Measurements from ENCODE around the gene ZNF320.
"Not testable (repeated sequence)": the region's sequence is repeated elsewhere in the genome, so short reads cannot be mapped to it uniquely, and the experiment has no call there.

Gene ZNF320

DNA sequence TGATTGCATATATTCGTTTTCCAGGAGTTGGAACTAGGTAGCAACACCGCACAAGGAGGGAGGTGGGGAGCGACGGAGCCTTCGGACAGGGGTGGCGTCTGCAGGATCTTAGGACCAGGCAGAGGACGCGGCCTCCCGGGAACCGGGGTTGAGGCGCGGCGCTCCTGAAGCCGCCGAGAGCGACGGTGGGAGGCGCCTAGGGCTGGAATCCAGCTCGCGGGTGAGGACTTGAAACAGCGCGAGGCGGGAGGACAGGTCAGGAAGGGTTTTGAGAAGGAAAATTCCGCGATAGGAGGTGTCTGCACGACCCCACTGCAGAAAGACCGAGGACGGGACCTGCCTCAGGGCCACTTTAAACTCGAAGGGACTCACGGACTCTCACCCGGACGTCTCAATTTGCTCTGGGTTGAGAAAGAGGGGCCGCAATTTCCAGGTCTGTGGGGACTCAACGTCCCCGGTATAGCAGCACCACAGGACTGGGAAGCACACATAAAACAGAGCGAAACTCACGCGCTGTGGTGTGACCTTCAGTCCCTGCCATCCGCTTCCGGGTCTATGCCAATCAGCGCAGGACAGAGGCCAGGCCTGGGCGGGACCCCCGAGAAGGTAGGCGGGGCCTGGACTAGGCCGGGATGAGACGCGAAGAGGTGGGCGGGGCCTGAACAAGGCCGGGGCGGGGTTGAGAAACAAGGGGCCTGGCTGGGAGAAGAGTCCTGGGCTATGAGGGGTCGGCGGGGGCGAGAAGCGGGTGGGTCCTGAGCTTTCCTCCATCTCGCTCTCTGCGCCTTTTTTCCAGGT lies at the start of gene ZNF320:
Gene ZNF320, minus strand, starts transcription at position 498 of the 798 bp plus-strand sequence. CDS start 7,380 bp downstream, outside the sequence.
- no peak for DNase-seq

DNA sequence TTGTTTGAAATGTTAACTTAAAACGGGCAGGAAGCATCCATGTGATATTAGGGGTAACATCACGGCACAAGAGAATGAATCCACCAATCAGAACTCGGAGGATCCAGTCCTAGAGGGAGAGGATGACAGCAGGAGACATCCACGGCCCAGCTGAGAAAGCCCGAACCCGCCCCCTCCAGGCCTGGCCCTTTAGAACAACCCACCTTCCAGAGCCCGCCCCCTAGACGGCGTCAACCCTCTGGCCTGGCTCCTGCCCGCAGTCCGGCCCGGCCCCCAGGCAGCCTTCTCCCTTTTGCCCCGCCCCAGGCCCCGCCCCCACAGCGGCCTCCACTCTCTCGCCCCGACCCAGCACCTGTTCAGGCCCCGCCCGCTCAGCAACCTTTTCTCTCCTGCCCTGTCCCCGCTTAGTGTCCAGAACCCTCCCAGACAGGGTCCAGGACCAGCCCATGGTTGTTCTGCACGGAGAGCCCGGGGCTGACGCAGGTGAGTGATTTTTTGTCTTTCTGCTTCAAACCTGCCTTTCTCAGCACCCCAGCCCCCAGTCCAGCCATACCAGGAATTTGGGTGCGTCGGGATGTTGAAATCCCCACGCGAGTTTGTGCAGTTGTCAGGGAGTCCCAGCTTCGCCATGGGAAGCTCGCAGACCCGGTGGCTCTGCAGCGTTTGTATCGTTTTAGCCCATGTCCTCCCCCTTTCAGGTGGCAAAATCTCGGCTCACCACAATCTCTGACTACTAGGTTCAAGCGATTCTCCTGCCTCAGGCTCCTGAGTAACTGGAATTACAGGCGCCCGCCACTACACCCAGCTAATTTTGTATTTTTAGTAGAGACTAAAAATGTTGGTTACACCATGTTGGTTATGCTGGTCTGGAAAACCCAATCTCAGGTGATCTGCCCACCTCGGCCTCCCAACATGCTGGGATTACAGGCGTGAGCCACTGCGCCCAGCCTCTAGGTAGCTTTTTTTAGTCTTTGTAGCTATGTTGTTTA lies 49.2 kb upstream of the ZNF320 start:
- DNase-seq: no peak

- no peak for DNase-seq
Observed at GRCh38 chr19:52945652-52946321, 48.4 kb upstream of the ZNF320 start.

GRCh38 chr19:52944703-52945493 lies 47.5 kb upstream of the ZNF320 start:
- not testable (repeated sequence) for DNase-seq

DNA sequence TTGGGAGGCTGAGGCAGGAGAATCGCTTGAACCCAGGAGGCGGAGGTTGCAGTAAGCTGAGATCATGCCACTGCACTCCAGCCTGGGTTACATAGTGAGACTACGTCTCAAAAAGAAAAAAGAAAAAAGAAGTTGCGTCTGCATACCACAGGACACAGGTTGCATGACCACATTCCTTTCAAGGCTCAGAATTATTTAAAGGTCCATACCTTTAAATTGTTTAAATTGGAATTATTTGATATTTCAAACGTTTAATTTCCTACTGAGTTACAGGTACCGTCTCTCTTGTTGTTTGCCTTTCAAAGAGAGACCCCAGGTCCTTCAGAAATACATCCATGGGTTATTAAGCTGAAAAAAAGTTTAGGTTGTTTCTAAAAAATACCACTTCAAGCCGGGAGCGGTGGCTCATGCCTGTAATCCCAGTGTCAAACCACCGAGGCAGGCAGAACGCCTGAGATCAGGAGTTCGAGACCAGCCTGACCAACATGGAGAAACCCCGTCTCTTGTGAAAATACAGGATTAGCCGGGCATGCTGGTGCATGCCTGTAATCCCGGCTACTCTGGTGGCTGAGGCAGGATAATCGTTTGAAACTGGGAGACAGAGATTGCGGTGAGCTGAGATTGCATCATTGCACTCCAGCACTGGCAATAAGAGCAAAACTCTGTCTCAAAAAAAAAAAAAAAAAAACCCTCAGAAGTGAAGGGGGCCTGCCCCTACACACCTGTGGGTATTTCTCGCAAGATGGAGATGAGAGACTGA lies 46.6 kb upstream of the ZNF320 start:
- no peak for DNase-seq

DNA sequence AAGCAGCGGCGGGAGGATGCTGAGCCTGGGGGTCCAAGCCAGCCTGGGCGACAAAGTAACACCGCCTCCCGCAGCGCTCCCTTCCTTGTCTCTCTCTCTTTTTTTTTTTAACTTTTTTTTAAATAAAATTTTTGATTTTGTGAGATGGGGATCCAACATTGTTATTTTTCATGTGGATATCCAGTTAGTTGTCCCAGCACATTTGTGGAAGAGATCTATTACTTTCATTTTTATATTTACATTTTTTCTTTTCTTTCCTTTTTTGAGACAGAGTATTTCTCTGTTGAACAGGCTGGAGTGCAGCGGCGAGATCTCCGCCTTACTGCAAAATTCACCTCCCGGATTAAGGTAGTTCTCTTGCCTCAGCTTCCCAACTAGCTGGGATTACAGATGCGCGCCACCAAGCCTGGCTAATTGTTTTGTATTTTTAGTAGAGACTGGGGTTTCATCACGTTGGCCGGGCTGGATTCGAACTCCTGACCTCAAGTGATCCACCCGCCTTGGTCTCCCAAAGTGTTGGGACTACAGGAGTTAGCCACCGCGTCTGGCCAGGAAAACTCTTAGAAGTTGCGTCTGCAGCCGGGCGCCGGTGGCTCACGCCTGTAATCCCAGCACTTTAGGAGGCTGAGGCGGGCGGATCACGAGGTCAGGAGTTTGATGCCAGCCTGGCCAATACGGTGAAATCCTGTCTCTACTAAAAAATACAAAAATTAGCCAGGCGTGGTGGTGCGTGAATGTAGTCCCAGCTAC lies 45.9 kb upstream of the ZNF320 start:
- no peak for DNase-seq

DNA sequence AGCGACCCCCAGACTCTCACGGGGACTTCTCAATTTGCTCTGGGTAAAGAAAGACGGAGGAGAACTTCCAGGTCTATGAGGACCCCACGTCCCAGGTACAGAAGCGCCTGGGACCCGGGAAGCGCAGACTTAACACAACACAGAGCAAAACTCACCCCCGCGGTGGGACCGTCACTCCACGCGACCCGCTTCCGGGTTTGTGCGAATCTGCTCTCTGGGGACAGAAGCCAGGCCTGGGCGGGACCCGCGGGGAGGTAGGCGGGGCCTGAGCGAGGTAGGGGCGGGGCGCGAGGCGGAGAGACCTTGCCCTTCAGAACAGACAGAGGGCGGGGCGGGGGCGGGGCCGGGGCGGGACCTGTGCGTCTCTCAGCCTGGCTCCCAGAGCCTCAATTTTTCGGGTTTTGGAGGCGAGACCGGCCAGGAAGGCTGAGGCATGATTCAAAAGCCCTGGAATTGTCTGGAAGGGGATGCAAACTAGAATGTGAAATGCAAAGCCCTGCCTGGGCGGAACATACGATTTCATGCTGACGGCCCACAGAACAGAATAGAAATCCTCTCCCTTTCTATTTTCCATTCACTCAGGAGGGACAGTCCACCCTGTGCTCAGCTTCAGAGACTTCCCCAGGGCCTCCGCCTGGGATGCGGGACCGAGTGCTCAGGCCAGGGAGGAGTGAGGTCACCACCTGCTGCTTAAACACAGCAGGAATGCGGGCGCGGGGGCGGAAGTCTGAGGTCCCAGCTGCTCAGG lies 45.1 kb upstream of the ZNF320 start:
- no peak for DNase-seq

DNA sequence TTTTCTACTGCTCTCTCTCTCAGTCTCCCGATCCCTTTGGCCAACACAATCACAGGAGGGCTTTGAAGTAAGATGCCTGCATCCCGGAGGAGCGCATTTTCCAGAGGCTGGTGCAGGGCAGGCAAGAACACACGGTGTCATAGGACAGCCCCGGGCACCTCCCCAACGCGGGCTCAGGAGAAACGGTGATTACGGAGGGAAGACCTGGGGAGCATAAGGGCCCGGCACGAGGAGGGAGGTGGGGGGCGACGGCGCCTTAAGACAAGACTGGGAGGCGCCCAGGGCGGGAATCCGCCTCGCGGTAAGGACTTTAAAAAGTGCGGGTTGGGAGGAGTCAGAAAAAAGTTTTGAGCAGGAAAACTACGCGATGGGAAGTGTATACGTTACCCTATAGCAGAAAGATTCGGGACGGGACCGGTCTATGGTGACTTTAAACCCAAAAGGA lies 44.5 kb upstream of the ZNF320 start:
- DNase-seq: no peak

DNA sequence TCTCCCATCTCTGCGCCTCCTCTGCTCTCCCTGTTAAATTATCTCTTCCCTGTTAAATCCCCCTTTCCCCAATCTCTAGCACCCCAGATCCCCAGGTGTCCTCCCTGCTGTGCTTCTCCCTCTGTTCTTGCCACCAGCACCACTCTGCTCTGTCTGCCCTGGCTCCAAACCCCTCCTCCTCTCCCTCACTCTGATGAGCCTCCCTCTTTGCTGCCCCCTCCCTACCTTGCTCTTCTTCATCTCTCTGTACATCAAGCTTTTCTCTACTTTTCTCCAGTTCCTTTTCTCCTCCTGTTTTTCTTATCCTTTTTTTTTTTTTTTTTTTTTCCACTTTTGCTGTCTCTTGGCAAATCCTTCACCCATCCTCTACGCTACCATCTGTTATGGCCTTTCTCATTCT lies 44.1 kb upstream of the ZNF320 start:
- DNase-seq: not testable (repeated sequence)

- not testable (repeated sequence) for DNase-seq
Observed at GRCh38 chr19:52940905-52941304, 43.5 kb upstream of the ZNF320 start.

DNA sequence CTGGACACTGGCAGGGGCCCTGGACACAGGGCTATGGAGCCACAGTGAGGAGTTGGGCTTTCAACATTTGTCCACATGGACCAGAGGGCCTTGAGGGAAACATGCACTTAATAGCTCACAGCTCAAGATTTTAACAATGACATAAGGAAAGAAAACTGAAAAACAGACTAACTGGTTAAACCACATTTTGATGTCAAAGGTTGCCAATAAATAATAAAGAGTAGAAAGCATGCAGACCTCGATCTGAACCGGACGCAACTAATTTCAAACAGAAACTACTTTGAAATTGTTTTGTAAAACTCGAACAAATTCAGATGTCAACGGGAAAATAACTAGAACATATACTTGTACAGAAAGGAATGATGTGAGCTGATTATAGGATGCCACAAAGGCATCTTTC lies 41.3 kb upstream of the ZNF320 start:
- DNase-seq: no peak

GRCh38 chr19:52936954-52937325 lies 39.5 kb upstream of the ZNF320 start:
- DNase-seq: no peak

DNA sequence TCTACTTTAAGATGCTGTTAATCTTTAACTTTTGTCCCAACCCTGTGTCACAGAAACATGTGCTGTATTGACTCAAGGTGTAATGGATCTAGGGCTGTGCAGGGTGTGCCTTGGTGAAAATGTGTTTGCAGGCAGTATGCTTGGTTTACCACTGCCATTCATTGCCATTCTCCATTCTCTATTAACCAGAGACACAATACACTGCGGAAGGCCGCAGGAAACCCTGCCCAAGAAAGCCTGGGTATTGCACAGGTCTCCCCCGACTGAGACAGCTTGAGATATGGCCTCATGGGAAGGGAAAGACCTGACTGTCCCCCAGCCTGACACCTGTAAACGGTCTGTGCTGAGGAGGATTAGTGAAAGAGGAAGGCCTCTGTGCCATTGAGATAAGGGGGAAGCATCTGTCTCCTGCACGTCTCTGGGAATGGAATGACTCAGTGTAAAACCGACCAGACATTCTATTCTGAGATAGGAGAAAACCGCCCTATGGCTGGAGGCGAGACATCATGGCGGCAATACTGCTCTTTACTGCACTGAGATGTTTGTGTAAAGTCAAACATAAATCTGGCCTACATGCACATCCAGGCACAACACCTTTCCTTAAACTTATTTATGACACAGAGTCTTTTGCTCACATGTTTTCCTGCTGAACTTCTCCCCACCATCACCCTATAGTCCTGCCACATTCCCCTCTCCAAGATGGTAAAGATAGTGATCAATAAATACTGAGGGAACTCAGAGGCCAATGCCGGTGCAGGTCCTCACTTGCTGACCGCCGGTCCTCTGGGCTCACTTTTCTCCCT lies 38.9 kb upstream of the ZNF320 start:
- DNase-seq: no peak

GRCh38 chr19:52935434-52935833 lies 38.0 kb upstream of the ZNF320 start:
- no peak for DNase-seq

- DNase-seq: not testable (repeated sequence)
Observed at GRCh38 chr19:52924641-52925040, 27.2 kb upstream of the ZNF320 start.

GRCh38 chr19:52923778-52924593 lies 26.6 kb upstream of the ZNF320 start:
- DNase-seq: no peak

DNA sequence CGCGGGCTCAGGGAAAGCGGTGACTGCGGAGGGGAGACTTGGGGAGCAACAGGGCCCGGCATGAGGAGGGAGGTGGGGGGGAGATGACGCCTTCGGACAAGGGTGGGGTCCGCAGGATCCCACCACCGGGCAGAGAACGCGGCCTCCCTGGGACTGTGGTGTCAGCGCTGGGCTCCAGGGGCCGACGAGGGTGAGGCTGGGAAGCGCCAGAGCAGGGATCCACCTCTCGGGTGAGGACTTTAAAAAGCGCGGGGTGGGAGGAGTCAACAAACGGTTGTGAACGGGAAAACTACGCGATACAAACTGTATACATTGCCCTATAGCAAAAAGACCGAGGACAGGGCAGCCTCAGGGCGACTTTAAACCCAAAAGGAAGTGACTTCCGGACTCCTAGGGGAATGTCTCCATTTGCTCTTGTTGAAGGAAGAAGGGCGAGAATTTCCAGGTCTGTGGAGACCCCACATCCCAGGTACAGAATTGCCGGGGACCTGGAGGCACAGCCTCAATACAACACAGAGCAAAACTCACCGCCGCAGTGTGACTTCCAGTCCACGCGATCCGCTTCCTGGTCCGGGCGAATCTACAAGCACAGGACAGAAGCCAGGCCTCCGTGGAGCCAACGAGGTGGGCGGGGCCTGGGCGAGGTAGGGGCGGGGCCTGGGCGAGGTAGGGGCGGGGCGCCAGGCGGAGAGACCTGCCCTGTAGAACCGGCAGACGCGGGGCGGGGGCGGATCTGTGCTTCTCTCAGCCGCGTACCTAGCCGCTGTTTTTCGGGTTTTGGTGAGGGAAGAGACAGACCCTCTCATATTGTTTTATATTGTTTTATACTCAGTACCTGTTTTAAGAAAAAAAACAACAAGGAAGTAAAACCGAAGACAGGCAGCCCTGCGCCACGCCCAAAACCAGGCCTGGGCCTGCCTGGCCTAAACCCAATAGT lies 25.7 kb upstream of the ZNF320 start, which contains the start of gene ZNF888:
Gene ZNF888, minus strand, starts transcription at position 588 of the 937 bp plus-strand sequence. CDS start 5,555 bp downstream, outside the sequence.
- DNase-seq: no peak
